HepG2 (cell line): ENCODE measurements around the gene EIF4G3. TPM values are rescaled to one million over a fixed set of nuclear protein-coding genes. Genes with fewer than 3 reads are reported as not detected.
"Not testable (repeated sequence)": the region's sequence is repeated elsewhere in the genome, so short reads cannot be mapped to it uniquely, and the experiment has no call there.

Source experiments
- ATAC-seq: fragments of 200-7000 bp; cut with Tn5 transposase; 3 replicates; pipeline ENCODE4 v1.9.1; 2020; ENCODE audit warnings: mild to moderate bottlenecking, moderate library complexity
- BruUV-seq: library from RNA; stranded (reverse); fragments of 400-500 nt; replicated peaks from 2 replicates; lab custom pipeline; 2021; lab: Mats Ljungman, UMichigan
- CTCF ChIA-PET: fragments of 300-600 bp; formaldehyde crosslinking; extraction: SDS; loops from one replicate; lab custom pipeline; 2021; ENCODE audit warnings: low total read pairs, inconsistent platforms, low intra/inter-chr PET ratio; lab: Yijun Ruan, JAX
- POLR2A ChIA-PET: fragments of 350-600 bp; sonication (Branson Sonifier 250); formaldehyde crosslinking; loops from one replicate; lab custom pipeline; 2020; ENCODE audit warnings: antibody characterized with exemption, inconsistent platforms; lab: Yijun Ruan, JAX
- DNase-seq: peaks from one replicate; pipeline ENCODE4 v3.0.0-alpha.2; 2015; ENCODE audit warnings: low spot score
- FAIRE-seq: peaks from 3 replicates; lab custom pipeline; 2011; peaks lifted over from hg19 to GRCh38; lab: Jason Lieb, UNC
- H2AFZ ChIP-seq: one replicate; pipeline ENCODE4 v1.6.1; 2011; ENCODE audit warnings: low read length, inconsistent platforms
- H3K27ac ChIP-seq: fragments of 300-600 bp; 3 replicates; pipeline ENCODE4 v1.8.0; 2011; ENCODE audit warnings: mixed run types, mild to moderate bottlenecking, mixed read lengths, low read length, inconsistent platforms; ENCODE audit not compliant: insufficient read depth; ENCODE audit errors: extremely low read length
- H3K27me3 ChIP-seq, 2 experiments: fragments of 200-600 bp in 1 of 2; 2 replicates in 1 of 2; 3 replicates in 1 of 2; pipeline versions ENCODE4 v1.6.0 to v1.8.0; 2011; ENCODE audit warnings: low read length in 2 of 2, mild to moderate bottlenecking in 2 of 2, moderate library complexity in 2 of 2, inconsistent platforms in 1 of 2; ENCODE audit not compliant: insufficient read depth in 2 of 2, control insufficient read depth in 1 of 2
- H3K36me3 ChIP-seq, 2 experiments: fragments of 200-600 bp in 1 of 2; replicated peaks in 1 of 2; 2 replicates in 1 of 2; 3 replicates in 1 of 2; pipeline versions ENCODE4 v1.5.1 to v1.8.0; 2011; ENCODE audit warnings: low read length in 2 of 2, inconsistent platforms in 1 of 2; ENCODE audit not compliant: insufficient read depth in 2 of 2, control insufficient read depth in 1 of 2
- H3K4me1 ChIP-seq: 2 replicates; pipeline ENCODE4 v1.5.1; 2012; ENCODE audit warnings: low read length, inconsistent platforms; ENCODE audit not compliant: insufficient read depth
- H3K4me2 ChIP-seq: 2 replicates; pipeline ENCODE4 v1.6.0; 2011; ENCODE audit warnings: low read depth, low read length, inconsistent platforms
- H3K4me3 ChIP-seq, 3 experiments: fragments of 200-600 bp in 1 of 3; sonication (generic), shearing (Covaris generic) in 1 of 3; replicated peaks in 1 of 3; 2 replicates each; pipeline ENCODE4 v1.5.1; 2011 to 2016; ENCODE audit warnings: low read length in 3 of 3, inconsistent platforms in 2 of 3, low read depth in 2 of 3, mild to moderate bottlenecking in 2 of 3, control low read depth in 1 of 3, mixed read lengths in 1 of 3; ENCODE audit not compliant: insufficient read depth in 1 of 3
- H3K79me2 ChIP-seq: one replicate; pipeline ENCODE4 v1.6.1; 2011; ENCODE audit warnings: low read length, inconsistent platforms; ENCODE audit not compliant: insufficient read depth
- H3K9ac ChIP-seq: 2 replicates; pipeline ENCODE4 v1.6.0; 2011; ENCODE audit warnings: mild to moderate bottlenecking, low read depth, low read length, inconsistent platforms; ENCODE audit not compliant: insufficient read depth
- H3K9me3 ChIP-seq: 2 replicates; pipeline ENCODE4 v1.5.1; 2012; ENCODE audit warnings: mild to moderate bottlenecking, low read length
- H4K20me1 ChIP-seq: 2 replicates; pipeline ENCODE4 v1.6.0; 2011; ENCODE audit warnings: inconsistent platforms, mild to moderate bottlenecking, low read length, moderate library complexity; ENCODE audit not compliant: insufficient read depth
- TSC22D2 ChIP-seq: sonication (generic); formaldehyde crosslinking; IDR thresholded peaks from 2 replicates; pipeline ENCODE4 v1.5.1; 2020; ENCODE audit warnings: missing genetic modification reagents, mild to moderate bottlenecking, borderline replicate concordance
- WGBS: methylation state at CpG from one replicate; pipeline ENCODE4 v1.1.6; 2017; ENCODE audit warnings: low lambda C conversion rate; 5-methylcytosine and 5-hydroxymethylcytosine counted together
- in situ Hi-C: cut with HindIII; loops from 2 replicates; pipeline ENCODE4 v1.10.0; 2017; ENCODE audit warnings: low pct_unique_long_range_greater_than_20kb; ENCODE audit not compliant: extremely low pct_ligation_motif_present
- intact Hi-C: fragments of 100-400 bp; cut with micrococcal nuclease; formaldehyde crosslinking; loops from one replicate; pipeline ENCODE4 v1.10.0; 2022; ENCODE audit not compliant: unreplicated experiment
- polyA plus RNA-seq, 8 experiments: library from polyadenylated mRNA; depleted of rRNA in 3 of 8; stranded (reverse) in 7 of 8; unstranded in 1 of 8; fragments of >200 nt; fragmentation: Illumina TruSeq in 4 of 8; extraction: Trizol in 4 of 8; gene quantifications; 2 replicates each; pipeline versions ENCODE4 v1.2.1 to v1.2.3, GENCODE V29; 2011 to 2016; ENCODE audit warnings: low read depth in 4 of 8, missing spikeins in 1 of 8, mixed read lengths in 1 of 8; ENCODE audit not compliant: insufficient read depth in 1 of 8
- total RNA-seq, 5 experiments: library from RNA; depleted of rRNA; stranded (reverse); fragments of >200 nt; fragmentation: Illumina TruSeq; extraction: Trizol; gene quantifications; 2 replicates each; pipeline ENCODE4 v1.2.3, GENCODE V29; 2016; ENCODE audit warnings: low read depth in 1 of 5
- TF ChIP-seq, protein P1 (sequence below): IDR thresholded peaks from 2 replicates; pipeline ENCODE4 v1.6.1; 2012; ENCODE audit warnings: low read depth, low read length, improper control_type of control experiment

Gene EIF4G3
- total and polyA plus RNA-seq, 2 of the 13 experiments (the other 11 are each of a cell fraction or from before 2014, with no cell fraction given): 22.2 to 27.6 TPM

DNA sequence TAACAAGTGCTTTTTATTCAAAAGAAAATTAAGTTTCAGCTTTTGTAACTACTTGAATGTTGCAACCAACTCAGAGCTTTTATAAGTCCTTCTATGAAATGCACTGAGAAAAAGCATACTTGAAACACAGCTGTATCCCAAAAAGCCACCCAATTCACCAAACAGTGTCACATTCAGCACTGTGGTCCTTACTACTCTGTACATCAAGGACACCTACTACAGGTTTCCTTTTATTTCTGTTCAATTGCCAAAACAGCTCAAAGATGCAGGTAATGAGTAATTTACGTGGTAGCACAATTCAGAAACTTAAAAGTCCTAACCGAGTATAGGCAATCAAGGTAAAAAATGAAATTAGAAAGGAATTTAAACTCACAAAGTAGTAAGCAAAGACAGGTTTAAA lies 2.5 kb downstream of the EIF4G3 start:
- ChIA-PET CTCF (no interaction called here), POLR2A (no interaction called here)
- peak overlapping the region; percentile 90 to 95 (median 91); a peak in 5 of 6 replicates for H3K4me3 ChIP-seq
- no TSS peak for BruUV-seq
- no peak overlapping the region for H2AFZ ChIP-seq
- 66% methylated on average over 2 of the region's 2 CpGs for WGBS
- FAIRE-seq: no peak
- no peaks in the 10 kb centered on the region; the same call in 1 of the 2 replicates for H4K20me1 ChIP-seq
- H3K36me3 ChIP-seq: no peaks in the 10 kb centered on the region; a peak in 1 of 5 replicates
- intact Hi-C loops (no loop called here), in situ Hi-C loops (no loop called here)
- H3K27me3 ChIP-seq: no peaks in the 10 kb centered on the region; a peak in 1 of 5 replicates
- peak overlapping the region; percentile 79; the same call in 1 of the 2 replicates for H3K9ac ChIP-seq
- ATAC-seq: no peak
- peak; percentile 52; the same call in 1 of the 2 replicates for TF ChIP-seq TSC22D2 (CRISPR knock-in tag)
- TF ChIP-seq, protein P1, sequence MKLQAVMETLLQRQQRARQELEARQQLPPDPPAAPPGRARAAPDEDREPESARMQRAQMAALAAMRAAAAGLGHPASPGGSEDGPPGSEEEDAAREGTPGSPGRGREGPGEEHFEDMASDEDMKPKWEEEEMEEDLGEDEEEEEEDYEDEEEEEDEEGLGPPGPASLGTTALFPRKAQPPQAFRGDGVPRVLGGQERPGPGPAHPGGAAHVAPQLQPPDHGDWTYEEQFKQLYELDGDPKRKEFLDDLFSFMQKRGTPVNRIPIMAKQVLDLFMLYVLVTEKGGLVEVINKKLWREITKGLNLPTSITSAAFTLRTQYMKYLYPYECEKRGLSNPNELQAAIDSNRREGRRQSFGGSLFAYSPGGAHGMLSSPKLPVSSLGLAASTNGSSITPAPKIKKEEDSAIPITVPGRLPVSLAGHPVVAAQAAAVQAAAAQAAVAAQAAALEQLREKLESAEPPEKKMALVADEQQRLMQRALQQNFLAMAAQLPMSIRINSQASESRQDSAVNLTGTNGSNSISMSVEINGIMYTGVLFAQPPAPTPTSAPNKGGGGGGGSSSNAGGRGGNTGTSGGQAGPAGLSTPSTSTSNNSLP: no peak
- no peaks in the 10 kb centered on the region for H3K9me3 ChIP-seq
- H3K79me2 ChIP-seq: peaks cover 47% of the 10 kb centered on the region
- H3K4me1 ChIP-seq: peaks cover 42% of the 10 kb centered on the region
- no peak for DNase-seq
- peak overlapping the region; percentile 77 for H3K27ac ChIP-seq
- peak overlapping the region; percentile 79 for H3K4me2 ChIP-seq

DNA sequence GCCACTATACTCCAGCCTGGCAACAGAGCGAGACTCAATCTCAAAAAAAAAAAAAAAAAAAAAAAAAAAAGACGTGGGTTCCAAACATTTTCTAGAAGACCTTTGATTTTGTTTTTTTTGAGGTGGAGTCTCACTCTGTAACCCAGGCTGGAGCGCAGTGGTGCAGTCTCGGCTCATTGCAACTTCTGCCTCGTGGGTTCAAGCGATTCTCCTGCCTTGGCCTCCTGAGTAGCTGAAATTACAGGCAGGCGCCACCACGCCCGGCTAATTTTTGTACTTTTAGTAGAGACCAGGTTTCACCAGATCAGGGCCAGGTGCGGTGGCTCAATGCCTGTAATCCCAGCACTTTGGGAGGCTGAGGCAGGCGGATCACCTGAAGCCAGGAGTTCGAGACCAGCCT lies 3.6 kb downstream of the EIF4G3 start:
- POLR2A ChIA-PET, H2AFZ ChIP-seq, H4K20me1 ChIP-seq, ATAC-seq, H3K9ac ChIP-seq, FAIRE-seq, H3K4me3 ChIP-seq, H3K4me2 ChIP-seq, BruUV-seq, DNase-seq, H3K27me3 ChIP-seq, H3K9me3 ChIP-seq, in situ Hi-C loops, intact Hi-C loops, H3K27ac ChIP-seq, H3K36me3 ChIP-seq, CTCF ChIA-PET: not testable (repeated sequence)
- 92% methylated on average over 10 of the region's 12 CpGs for WGBS
- Histone ChIP-seq H3K79me2 (peaks cover 47% of the 10 kb centered on the region), H3K4me1 (peaks cover 42% of the 10 kb centered on the region)

DNA sequence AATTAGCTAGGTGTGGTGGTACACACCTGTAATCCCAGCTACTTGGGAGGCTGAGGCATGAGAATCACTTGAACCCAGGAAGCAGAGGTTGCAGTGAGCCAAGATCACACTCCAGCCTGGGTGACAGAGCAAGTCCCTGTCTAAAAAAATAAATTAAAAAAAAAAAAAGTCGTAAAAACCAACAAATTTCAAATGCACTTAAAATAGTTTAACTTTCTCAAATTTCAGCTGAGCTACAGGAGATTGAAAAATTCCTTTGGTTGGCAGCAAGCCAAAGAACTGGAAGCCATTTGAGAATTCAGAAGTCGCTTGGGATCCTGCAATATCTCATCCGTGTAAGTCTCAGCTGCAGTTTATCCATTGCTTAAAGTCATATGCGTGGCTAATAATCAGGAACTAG lies 5.9 kb downstream of the EIF4G3 start:
- ATAC-seq, H3K27ac ChIP-seq, in situ Hi-C loops, POLR2A ChIA-PET, DNase-seq, H4K20me1 ChIP-seq, H3K27me3 ChIP-seq, BruUV-seq, CTCF ChIA-PET, H2AFZ ChIP-seq, H3K9me3 ChIP-seq, H3K4me3 ChIP-seq, H3K36me3 ChIP-seq, intact Hi-C loops, H3K9ac ChIP-seq, H3K4me2 ChIP-seq: not testable (repeated sequence)
- 98% methylated on average over 4 of the region's 4 CpGs for WGBS
- Histone ChIP-seq H3K4me1 (peaks cover 35% of the 10 kb centered on the region), H3K79me2 (peaks cover 51% of the 10 kb centered on the region)
- peak; percentile 50 for FAIRE-seq
